Choroid plexus epithelial cell (primary cell): ENCODE data around the gene LRRC8D.
A peak's percentile ranks its signal among the peaks of the same experiment; 100 is the strongest.

Source experiments
- DNase-seq: peaks from one replicate; pipeline ENCODE4 v3.0.0-alpha.2; 2010; ENCODE audit warnings: low read depth
- H3K4me3 ChIP-seq: 2 replicates; pipeline ENCODE4 v1.5.1; 2011; ENCODE audit warnings: low read depth, mild to moderate bottlenecking, control low read depth, low read length, moderate library complexity
- TF ChIP-seq, protein P1 (sequence below): conservative IDR thresholded peaks from 2 replicates; pipeline ENCODE4 v1.5.1; 2011; ENCODE audit warnings: low read depth, mild to moderate bottlenecking, control low read depth, inconsistent platforms, low read length, moderate library complexity

The LRRC8D gene

DNA sequence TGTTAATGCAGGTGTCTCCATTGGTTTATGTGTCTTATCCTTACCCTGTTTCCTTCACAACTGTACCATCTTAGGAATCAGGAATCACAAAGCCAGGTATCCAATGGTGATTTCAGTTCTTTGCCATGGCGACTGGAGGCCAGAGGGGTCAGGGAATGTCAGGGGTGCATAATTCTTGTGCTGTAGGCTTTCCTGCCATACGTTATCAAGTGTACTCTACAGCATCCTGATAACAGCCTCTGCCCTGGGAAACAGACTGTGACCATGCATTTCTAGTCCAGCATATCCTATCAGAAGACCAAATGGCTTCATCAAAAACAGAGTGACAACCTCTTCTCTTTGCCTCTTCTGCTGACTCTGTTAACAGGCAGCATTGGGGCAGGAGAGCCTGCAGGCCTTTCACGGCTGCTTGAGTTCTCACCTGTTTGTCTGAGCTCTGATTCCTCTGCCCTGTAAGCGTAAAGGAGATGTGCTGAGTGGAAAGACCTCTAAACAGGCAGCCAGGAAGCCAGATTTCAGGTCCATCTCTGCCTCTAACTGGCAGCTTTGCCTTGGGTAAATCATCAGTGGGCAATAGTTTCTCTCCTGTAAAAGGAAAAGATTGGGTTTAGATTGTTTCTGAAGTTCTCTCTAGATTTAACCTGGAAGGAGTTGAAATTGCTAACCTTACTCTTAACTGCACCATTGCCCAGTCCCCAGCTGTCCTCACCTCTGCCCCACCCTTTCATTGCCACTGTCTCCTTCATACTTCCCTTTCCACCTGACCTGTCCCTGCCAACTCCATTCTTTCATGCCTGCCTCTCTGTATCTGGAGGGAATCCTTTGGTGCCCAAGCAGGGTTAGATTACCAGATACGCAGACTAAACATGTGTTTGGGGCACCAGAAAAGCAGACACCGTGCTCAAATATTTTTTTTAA is 80.2 kb downstream of the LRRC8D start:
- TF ChIP-seq, protein P1, sequence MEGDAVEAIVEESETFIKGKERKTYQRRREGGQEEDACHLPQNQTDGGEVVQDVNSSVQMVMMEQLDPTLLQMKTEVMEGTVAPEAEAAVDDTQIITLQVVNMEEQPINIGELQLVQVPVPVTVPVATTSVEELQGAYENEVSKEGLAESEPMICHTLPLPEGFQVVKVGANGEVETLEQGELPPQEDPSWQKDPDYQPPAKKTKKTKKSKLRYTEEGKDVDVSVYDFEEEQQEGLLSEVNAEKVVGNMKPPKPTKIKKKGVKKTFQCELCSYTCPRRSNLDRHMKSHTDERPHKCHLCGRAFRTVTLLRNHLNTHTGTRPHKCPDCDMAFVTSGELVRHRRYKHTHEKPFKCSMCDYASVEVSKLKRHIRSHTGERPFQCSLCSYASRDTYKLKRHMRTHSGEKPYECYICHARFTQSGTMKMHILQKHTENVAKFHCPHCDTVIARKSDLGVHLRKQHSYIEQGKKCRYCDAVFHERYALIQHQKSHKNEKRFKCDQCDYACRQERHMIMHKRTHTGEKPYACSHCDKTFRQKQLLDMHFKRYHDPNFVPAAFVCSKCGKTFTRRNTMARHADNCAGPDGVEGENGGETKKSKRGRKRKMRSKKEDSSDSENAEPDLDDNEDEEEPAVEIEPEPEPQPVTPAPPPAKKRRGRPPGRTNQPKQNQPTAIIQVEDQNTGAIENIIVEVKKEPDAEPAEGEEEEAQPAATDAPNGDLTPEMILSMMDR, result no peak
- DNase-seq, result no peak
- H3K4me3 ChIP-seq, result no peak overlapping the region

DNA sequence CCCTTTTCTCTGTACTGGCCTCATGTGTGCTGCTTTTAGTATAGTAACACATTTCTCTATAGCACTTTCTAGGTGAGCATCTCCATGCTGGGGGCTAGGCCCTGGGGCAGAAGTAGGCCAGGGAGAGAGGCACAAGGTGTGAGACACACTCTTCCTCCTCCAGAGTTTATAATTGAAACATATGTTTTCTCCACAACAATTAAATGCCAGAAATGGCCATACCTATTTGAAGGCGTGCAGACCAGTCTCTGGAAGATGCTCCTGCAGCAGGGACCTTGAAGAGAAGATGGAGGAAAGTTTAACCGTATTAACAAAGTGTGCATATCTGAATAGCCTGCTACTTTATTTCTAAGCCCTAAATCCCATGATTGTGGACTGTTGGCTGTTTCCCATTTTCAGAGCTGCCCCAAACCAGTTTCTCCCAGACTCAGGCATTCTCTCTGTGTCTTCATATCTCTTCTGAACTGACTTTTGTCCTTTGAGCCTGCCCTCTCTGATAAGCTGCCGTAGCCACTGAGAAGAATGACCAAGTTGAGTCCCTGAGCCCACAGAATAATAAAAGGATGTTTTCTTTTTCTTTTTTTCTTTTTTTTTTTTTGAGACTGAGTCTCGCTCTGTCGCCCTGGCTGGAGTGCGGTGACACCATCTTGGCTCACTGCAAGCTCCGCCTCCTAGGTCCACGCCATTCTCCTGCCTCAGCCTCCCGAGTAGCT is 81.3 kb downstream of the LRRC8D start:
- no peak for DNase-seq
- TF ChIP-seq, protein P1, result no peak
- H3K4me3 ChIP-seq, result no peak overlapping the region

DNA sequence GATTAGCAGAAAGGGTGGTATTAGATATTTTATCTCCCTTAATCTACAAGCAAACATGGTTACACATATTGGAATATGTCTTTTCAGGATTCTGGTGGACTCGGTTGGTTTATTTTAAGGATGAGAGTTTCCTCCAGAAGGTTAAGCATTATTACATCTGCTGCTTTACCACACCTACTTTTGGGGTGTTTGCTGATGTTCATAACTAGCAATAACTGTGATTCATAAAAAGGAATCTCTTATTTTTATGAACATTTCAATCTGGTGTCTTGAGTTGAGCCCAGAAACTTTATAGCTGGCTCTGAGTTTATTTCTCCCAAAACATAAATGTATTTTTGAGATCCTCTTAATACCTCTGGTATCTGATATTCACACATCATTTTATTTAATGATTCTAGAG is 82.7 kb downstream of the LRRC8D start:
- TF ChIP-seq, protein P1, result no peak
- no peak for DNase-seq
- no peak overlapping the region for H3K4me3 ChIP-seq

DNA sequence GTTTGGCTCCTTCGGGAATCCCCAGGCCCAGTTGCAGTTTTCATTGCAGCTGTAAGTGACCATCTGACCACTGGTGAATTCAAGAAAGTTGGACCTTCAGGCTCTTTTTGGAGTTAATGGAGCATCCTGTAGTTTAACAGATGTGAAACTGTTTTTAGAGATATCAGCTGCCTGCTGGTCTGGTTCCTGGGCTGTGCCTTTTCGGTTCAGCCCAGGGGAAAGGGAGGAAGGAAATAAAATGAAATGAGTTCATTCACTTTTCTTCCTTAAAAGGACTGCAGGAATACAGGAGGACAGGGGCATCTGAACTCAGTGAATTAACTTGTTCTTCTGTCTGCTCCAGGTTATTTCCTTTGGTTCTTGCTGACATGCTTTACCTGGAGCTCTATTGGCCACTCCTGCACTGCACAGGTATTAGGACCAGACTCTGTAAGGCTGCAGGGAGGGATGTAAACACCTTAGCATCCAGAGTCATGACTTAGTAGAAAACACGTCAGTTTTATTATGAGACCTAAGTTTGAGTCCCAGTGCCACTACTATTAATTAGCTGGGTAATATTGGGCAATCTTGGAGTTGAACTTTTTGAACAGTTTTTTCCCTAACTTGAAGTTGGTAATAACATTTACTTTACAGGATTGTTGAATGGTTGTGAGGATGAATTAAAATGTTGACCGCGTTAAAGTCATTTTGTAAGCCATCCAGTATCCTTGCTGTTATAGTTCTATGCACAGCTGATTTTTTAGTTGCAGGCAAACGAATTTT is 83.6 kb downstream of the LRRC8D start:
- peak; percentile 34 for DNase-seq
- H3K4me3 ChIP-seq, result no peak overlapping the region
- TF ChIP-seq, protein P1, result no peak

DNA sequence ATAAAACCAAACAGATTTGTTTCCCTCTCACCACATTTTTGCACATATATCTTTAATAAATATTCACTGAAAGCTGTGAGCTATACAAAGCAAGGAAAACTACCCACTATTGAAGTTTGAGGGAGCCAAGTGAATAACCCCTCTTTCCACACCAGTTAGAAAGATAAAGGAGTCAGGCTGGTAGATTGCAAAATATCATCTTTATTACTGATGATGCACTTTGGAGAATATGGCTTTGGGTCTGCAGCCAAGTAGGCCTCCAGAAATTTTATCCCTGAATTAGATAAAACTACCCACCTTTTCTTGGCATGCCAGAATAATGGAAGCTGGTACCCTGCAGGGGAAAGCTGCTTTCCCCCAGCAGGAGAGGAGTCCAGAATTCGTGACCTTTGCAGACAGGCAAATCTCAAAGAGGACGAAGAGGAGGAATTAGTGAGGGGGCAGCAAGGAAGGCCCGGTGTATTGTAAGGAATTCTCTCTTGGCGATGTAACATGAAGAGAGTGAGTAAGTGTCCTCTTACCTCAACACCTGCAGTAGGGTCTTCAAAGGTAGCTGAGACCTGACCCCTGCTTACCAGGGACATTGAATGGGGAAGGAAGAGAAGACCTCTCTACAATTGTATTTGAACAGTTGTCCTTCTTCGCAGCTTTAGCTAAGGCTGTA is 84.7 kb downstream of the LRRC8D start:
- DNase-seq, result peak; percentile 35
- TF ChIP-seq, protein P1, result no peak
- no peak overlapping the region for H3K4me3 ChIP-seq

DNA sequence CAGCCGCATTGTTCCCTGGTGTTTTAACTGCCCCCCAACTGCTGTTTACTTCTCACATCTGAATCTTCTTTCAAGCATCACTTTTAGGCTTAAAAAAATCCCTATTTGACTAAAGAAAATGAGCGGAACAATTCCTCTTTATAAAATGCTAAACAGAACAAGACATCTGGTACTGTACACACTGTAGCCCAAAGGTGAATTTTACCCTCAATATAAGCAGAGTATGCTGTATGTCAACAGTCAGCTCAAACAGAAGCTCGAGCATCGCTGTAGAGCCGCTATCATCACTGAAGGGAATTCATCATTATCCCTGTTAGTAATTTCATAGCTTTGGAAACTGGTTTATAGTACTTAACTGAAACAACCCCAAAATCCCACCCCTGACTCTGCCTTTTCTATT is 85.3 kb downstream of the LRRC8D start:
- H3K4me3 ChIP-seq, result no peak overlapping the region
- TF ChIP-seq, protein P1, result no peak
- no peak for DNase-seq
